Common myeloid progenitor, CD34-positive (primary cell): ENCODE data around the gene MYH8.

ENCODE experiments used
- CTCF ChIA-PET: fragments of 350-600 bp; sonication (Branson Sonifier 250); formaldehyde crosslinking; loops from one replicate; lab custom pipeline; 2021; ENCODE audit warnings: antibody characterized with exemption; lab: Charles Lee
- POLR2A ChIA-PET: fragments of 350-600 bp; sonication (Branson Sonifier 250); formaldehyde crosslinking; loops from one replicate; lab custom pipeline; 2021; ENCODE audit warnings: antibody characterized with exemption; lab: Charles Lee
- DNase-seq, 3 donors: peaks; one replicate each; pipeline versions ENCODE4 v3.0.0 to v3.0.0-alpha.2; 2013
- H3K27ac ChIP-seq, 2 experiments: 1 replicate in 1 of 2; 2 replicates in 1 of 2; pipeline ENCODE4 v1.7.0; 2013; ENCODE audit warnings: inconsistent platforms in 2 of 2, low read length in 2 of 2, mild to moderate bottlenecking in 2 of 2, low read depth in 1 of 2, moderate library complexity in 1 of 2; ENCODE audit not compliant: severe bottlenecking in 2 of 2, insufficient read depth in 1 of 2, poor library complexity in 1 of 2
- H3K27me3 ChIP-seq, 5 experiments: replicated peaks in 2 of 5; 1 replicate in 3 of 5; 2 replicates in 2 of 5; pipeline versions ENCODE4 v1.6.1 to v1.7.0; 2013; ENCODE audit warnings: low read length in 4 of 5, mild to moderate bottlenecking in 2 of 5, moderate library complexity in 2 of 5, inconsistent platforms in 1 of 5; ENCODE audit not compliant: insufficient read depth in 5 of 5, control insufficient read depth in 4 of 5
- H3K36me3 ChIP-seq, 4 experiments: 1 replicate in 2 of 4; 2 replicates in 2 of 4; pipeline versions ENCODE4 v1.6.1 to v1.7.0; 2013; ENCODE audit warnings: low read length in 3 of 4, control low read depth in 1 of 4, mild to moderate bottlenecking in 1 of 4; ENCODE audit not compliant: control insufficient read depth in 4 of 4, insufficient read depth in 4 of 4
- H3K4me1 ChIP-seq, 4 experiments: 1 replicate in 3 of 4; 2 replicates in 1 of 4; pipeline versions ENCODE4 v1.6.1 to v1.7.1; 2013; ENCODE audit warnings: low read length in 3 of 4, mild to moderate bottlenecking in 3 of 4, control low read depth in 1 of 4, inconsistent platforms in 1 of 4, moderate library complexity in 1 of 4; ENCODE audit not compliant: control insufficient read depth in 4 of 4, insufficient read depth in 4 of 4; ENCODE audit errors: control extremely low read depth in 1 of 4
- H3K4me3 ChIP-seq, 7 experiments: 1 replicate in 4 of 7; 2 replicates in 3 of 7; pipeline versions ENCODE4 v1.5.1 to v1.7.0; 2013; ENCODE audit warnings: mild to moderate bottlenecking in 7 of 7, low read length in 6 of 7, moderate library complexity in 6 of 7, inconsistent platforms in 2 of 7, low read depth in 2 of 7, control low read depth in 1 of 7; ENCODE audit not compliant: insufficient read depth in 4 of 7, control insufficient read depth in 1 of 7; ENCODE audit errors: extremely low read depth in 1 of 7
- H3K9me3 ChIP-seq, 5 experiments: 1 replicate in 4 of 5; 2 replicates in 1 of 5; pipeline versions ENCODE4 v1.6.1 to v1.7.1; 2013; ENCODE audit warnings: low read length in 4 of 5, mild to moderate bottlenecking in 2 of 5, inconsistent platforms in 1 of 5, low read depth in 1 of 5, moderate library complexity in 1 of 5; ENCODE audit not compliant: control insufficient read depth in 4 of 5, insufficient read depth in 2 of 5; ENCODE audit errors: control extremely low read depth in 1 of 5
- WGBS: methylation state at CpG from one replicate; pipeline ENCODE4 v1.1.5; 2013; ENCODE audit not compliant: insufficient coverage; 5-methylcytosine and 5-hydroxymethylcytosine counted together

Gene MYH8

DNA sequence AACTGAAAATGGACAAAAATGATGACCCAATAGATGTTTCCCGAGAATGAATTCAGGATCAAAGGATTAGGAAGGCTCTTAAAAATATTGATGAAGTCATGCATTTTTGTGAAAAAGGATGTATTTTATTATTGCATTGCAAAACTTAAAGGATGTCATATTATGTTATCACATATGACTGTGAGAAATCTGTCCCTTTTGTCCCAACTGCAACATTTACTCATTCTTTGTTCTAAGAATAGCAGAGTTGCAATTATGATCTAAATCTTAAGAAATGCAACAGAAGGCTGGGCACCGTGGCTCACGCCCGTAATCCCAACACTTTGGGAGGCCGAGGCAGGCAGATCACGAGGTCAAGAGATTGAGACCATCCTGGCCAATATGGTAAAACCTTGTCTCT, 35.9 kb downstream of the MYH8 start:
- ChIA-PET POLR2A (no interaction called here), CTCF (no interaction called here)
- 84% methylated on average over 5 of the region's 6 CpGs for WGBS
- Histone ChIP-seq H3K4me3 (no peak overlapping the region), H3K36me3 (no peaks in the 10 kb centered on the region), H3K27ac (no peak overlapping the region), H3K27me3 (peaks cover 0 to 6% (median 0%) of the 10 kb centered on the region in 5 experiments), H3K4me1 (no peaks in the 10 kb centered on the region), H3K9me3 (peaks cover 0 to 2% (median 0%) of the 10 kb centered on the region in 5 experiments)
- DNase-seq, result no peak

- H3K4me3 ChIP-seq, result no peak overlapping the region
- 94% methylated on average over 6 of the region's 8 CpGs for WGBS
- POLR2A ChIA-PET, result no interaction called here
Measured at GRCh38 chr17:10384175-10384574, 37.6 kb downstream of the MYH8 start.

GRCh38 chr17:10380631-10381408, 40.9 kb downstream of the MYH8 start:
- WGBS, result 100% methylated on average over 2 of the region's 3 CpGs

More at GRCh38 chr17:10384175-10384574, 37.6 kb downstream of the MYH8 start:
- CTCF ChIA-PET, result no interaction called here
- no peak overlapping the region for H3K27ac ChIP-seq
- peaks cover 0 to 6% (median 0%) of the 10 kb centered on the region in 5 experiments for H3K27me3 ChIP-seq
- peaks cover 0 to 2% (median 0%) of the 10 kb centered on the region in 5 experiments for H3K9me3 ChIP-seq
- no peaks in the 10 kb centered on the region for H3K36me3 ChIP-seq
- no peaks in the 10 kb centered on the region for H3K4me1 ChIP-seq
- DNase-seq, result no peak

GRCh38 chr17:10372906-10373305, 48.8 kb downstream of the MYH8 start, which contains the start of gene MYH13:
MYH13 (minus strand) TSS chr17:10373006; CDS start chr17:10364530, 8,476 bp downstream.
- no peaks in the 10 kb centered on the region for H3K9me3 ChIP-seq
- ChIA-PET POLR2A (no interaction called here), CTCF (no interaction called here)
- DNase-seq, result no peak
- WGBS, result 95% methylated on average over 4 of the region's 5 CpGs
- H3K36me3 ChIP-seq, result no peaks in the 10 kb centered on the region
- no peaks in the 10 kb centered on the region for H3K4me1 ChIP-seq
- H3K27me3 ChIP-seq, result peaks cover 2 to 22% (median 14%) of the 10 kb centered on the region in 5 experiments
- H3K4me3 ChIP-seq, result no peak within 1 kb of the TSS
- H3K27ac ChIP-seq, result no peak within 1 kb of the TSS

More at GRCh38 chr17:10380631-10381408, 40.9 kb downstream of the MYH8 start:
- no peak for DNase-seq
- H3K27ac ChIP-seq, result no peak overlapping the region
- no peaks in the 10 kb centered on the region for H3K9me3 ChIP-seq
- H3K4me3 ChIP-seq, result no peak overlapping the region
- ChIA-PET CTCF (no interaction called here), POLR2A (no interaction called here)
- H3K36me3 ChIP-seq, result no peaks in the 10 kb centered on the region
- no peaks in the 10 kb centered on the region for H3K4me1 ChIP-seq
- H3K27me3 ChIP-seq, result peaks cover 0 to 5% (median 0%) of the 10 kb centered on the region in 5 experiments

- Histone ChIP-seq H3K36me3 (no peaks in the 10 kb centered on the region), H3K27ac (no peak overlapping the region), H3K9me3 (no peaks in the 10 kb centered on the region), H3K27me3 (peaks cover 2 to 22% (median 14%) of the 10 kb centered on the region in 5 experiments), H3K4me3 (no peak overlapping the region), H3K4me1 (no peaks in the 10 kb centered on the region)
- CTCF ChIA-PET, result interaction anchor here (0.9 to 1.7 kb wide), 2 partner anchors 9 to 21 kb away, joined by 3 to 4 read pairs; no protein-coding TSS in a partner anchor
- WGBS, result 77% methylated on average over 6 of the region's 7 CpGs
- POLR2A ChIA-PET, result no interaction called here
- no peak for DNase-seq
Measured at GRCh38 chr17:10370016-10370608, 51.6 kb downstream of the MYH8 start.

DNA sequence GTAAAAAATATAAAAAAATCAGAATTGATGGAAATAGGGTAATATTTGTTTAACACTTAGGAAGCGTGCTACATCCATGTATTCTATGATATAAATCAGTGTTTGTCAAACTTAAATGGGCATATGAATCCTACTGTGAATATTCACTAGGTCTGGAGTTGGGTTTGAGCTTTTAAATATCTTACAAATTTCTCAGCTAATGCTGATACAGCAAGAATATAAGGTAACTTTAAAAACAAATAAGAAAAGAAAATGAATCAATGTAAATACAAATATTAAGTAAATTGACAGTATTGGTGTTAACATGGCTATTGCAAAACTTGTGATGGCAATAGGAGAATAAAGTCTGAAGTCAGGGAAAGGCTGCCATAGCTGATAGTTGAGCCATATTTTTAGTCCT, 52.5 kb downstream of the MYH8 start:
- no peak for DNase-seq
- POLR2A ChIA-PET, result no interaction called here
- Histone ChIP-seq H3K9me3 (no peaks in the 10 kb centered on the region), H3K27me3 (peaks cover 2 to 22% (median 14%) of the 10 kb centered on the region in 5 experiments), H3K27ac (no peak overlapping the region), H3K4me1 (no peaks in the 10 kb centered on the region), H3K36me3 (no peaks in the 10 kb centered on the region), H3K4me3 (no peak overlapping the region)
- no CpG with 5 or more reads among the region's 1 CpG for WGBS
- CTCF ChIA-PET, result no interaction called here

- H3K36me3 ChIP-seq, result no peaks in the 10 kb centered on the region
- DNase-seq, result no peak
- H3K9me3 ChIP-seq, result no peaks in the 10 kb centered on the region
- H3K27me3 ChIP-seq, result peaks cover 2 to 22% (median 14%) of the 10 kb centered on the region in 5 experiments
- H3K4me1 ChIP-seq, result no peaks in the 10 kb centered on the region
- CTCF ChIA-PET, result no interaction called here
- no peak overlapping the region for H3K4me3 ChIP-seq
- no CpG with 5 or more reads among the region's 3 CpGs for WGBS
- H3K27ac ChIP-seq, result no peak overlapping the region
- POLR2A ChIA-PET, result no interaction called here
Measured at GRCh38 chr17:10368561-10368960, 53.2 kb downstream of the MYH8 start.
